HL-60/S4 treated with phorbol 12-myristate 13-acetate at 8.2 ng/mL for 4 days and 3 days (cell line): ENCODE measurements around the gene LCN2.
"Not testable (repeated sequence)": the region's sequence is repeated elsewhere in the genome, so short reads cannot be mapped to it uniquely, and the experiment has no call there.

ENCODE experiments used
- in situ Hi-C: fragments of 300-500 bp; cut with MboI; formaldehyde crosslinking; loops from 2 replicates; pipeline ENCODE4 v1.15.0; 2022; ENCODE audit warnings: low sequenced_read_pairs

LCN2 gene

GRCh38 chr9:128127568-128127989, 21.7 kb upstream of the LCN2 start, which contains the start of gene PTGES2:
Gene PTGES2 (minus strand): TSS chr9:128127729. CDS start chr9:128127717, 12 bp downstream.
- in situ Hi-C loops = no loop called here

GRCh38 chr9:128127990-128128835, 21.0 kb upstream of the LCN2 start:
- in situ Hi-C loops = no loop called here

GRCh38 chr9:128128836-128129590, 20.2 kb upstream of the LCN2 start:
- in situ Hi-C loops = no loop called here

GRCh38 chr9:128129976-128130590, 19.2 kb upstream of the LCN2 start:
- in situ Hi-C loops = not testable (repeated sequence)

GRCh38 chr9:128130651-128131050, 18.6 kb upstream of the LCN2 start:
- in situ Hi-C loops = not testable (repeated sequence)

- in situ Hi-C loops = not testable (repeated sequence)
These were observed 17.9 kb upstream of the LCN2 start for GRCh38 chr9:128131346-128131745.

GRCh38 chr9:128132139-128132538, 17.1 kb upstream of the LCN2 start:
- in situ Hi-C loops = not testable (repeated sequence)

GRCh38 chr9:128135561-128135960, 13.7 kb upstream of the LCN2 start:
- in situ Hi-C loops = not testable (repeated sequence)

GRCh38 chr9:128136816-128137793, 12.1 kb upstream of the LCN2 start:
- in situ Hi-C loops = no loop called here

- in situ Hi-C loops = no loop called here
These were observed 11.3 kb upstream of the LCN2 start for GRCh38 chr9:128138001-128138400.

GRCh38 chr9:128139621-128140020, 9.6 kb upstream of the LCN2 start:
- in situ Hi-C loops = no loop called here

- in situ Hi-C loops = no loop called here
These were observed 7.6 kb upstream of the LCN2 start for GRCh38 chr9:128141604-128142003.

GRCh38 chr9:128142061-128142460, 7.2 kb upstream of the LCN2 start:
- in situ Hi-C loops = no loop called here

GRCh38 chr9:128142596-128142995, 6.7 kb upstream of the LCN2 start:
- in situ Hi-C loops = no loop called here

- in situ Hi-C loops = no loop called here
These were observed 5.6 kb upstream of the LCN2 start for GRCh38 chr9:128143525-128144238.

- in situ Hi-C loops = no loop called here
These were observed 4.7 kb upstream of the LCN2 start for GRCh38 chr9:128144239-128145181.

GRCh38 chr9:128145536-128145935, 3.7 kb upstream of the LCN2 start:
- in situ Hi-C loops = no loop called here

GRCh38 chr9:128145951-128146351, 3.3 kb upstream of the LCN2 start:
- in situ Hi-C loops = no loop called here
